ENCODE results near the gene RIPK3.

DNA sequence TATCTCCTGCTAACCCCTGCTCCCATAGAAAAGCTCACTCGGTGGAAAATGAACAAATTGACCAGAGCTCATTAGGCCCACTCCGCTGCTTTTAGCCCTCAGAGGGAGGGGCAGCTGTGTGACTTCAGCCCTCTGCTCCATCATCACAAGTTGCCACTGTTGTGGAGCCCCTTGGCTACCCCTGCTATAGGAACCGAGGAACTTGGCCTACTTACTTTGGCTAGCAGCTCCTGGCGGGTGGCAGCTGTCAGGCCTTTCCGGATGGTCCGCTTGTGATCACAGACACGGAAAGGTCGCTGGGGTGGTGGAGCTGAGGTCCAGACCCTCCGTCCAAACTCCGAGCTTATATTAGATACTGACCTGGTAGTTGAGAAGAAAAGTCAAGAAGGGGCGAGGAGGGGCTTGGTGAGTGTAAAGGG is 32.6 kb downstream of the RIPK3 start:
- no peak for TF ChIP-seq CTCF (IDR thresholded peaks at IDR 0.05)
- TF ChIP-seq, protein P1, sequence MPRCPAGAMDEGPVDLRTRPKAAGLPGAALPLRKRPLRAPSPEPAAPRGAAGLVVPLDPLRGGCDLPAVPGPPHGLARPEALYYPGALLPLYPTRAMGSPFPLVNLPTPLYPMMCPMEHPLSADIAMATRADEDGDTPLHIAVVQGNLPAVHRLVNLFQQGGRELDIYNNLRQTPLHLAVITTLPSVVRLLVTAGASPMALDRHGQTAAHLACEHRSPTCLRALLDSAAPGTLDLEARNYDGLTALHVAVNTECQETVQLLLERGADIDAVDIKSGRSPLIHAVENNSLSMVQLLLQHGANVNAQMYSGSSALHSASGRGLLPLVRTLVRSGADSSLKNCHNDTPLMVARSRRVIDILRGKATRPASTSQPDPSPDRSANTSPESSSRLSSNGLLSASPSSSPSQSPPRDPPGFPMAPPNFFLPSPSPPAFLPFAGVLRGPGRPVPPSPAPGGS (IDR thresholded peaks at IDR 0.05) = no peak
- no peak for TF ChIP-seq RARB (CRISPR knock-in tag; IDR thresholded peaks at IDR 0.05)
- TF ChIP-seq RAD21 (conservative IDR thresholded peaks at IDR 0.05 in 1 of 2, IDR thresholded peaks at IDR 0.05 in 1 of 2) = no peak
- no peak for TF ChIP-seq POLR2A (IDR thresholded peaks at IDR 0.05; ENCODE audit: low read length)
- TF ChIP-seq POLR2AphosphoS2 (conservative IDR thresholded peaks at IDR 0.05; ENCODE audit: low read length) = no peak
- no peak for TF ChIP-seq NR3C1 (IDR thresholded peaks at IDR 0.05)
- TF ChIP-seq EP300 (IDR thresholded peaks at IDR 0.05) = no peak
- no peak for TF ChIP-seq JUN (IDR thresholded peaks at IDR 0.05)
- no peak for TF ChIP-seq KDM1A (IDR thresholded peaks at IDR 0.05; ENCODE audit: low read depth)
- no peak for TF ChIP-seq SMC3 (IDR thresholded peaks at IDR 0.05)
